PC-3 (cell line): ENCODE results near the gene RND2. TPM values are rescaled to one million over a fixed set of nuclear protein-coding genes. Genes with fewer than 3 reads are reported as not detected.

Source experiments
- ATAC-seq: fragments of 200-7000 bp; cut with Tn5 transposase; 2 replicates; pipeline ENCODE4 v1.9.1; 2020; ENCODE audit warnings: mild to moderate bottlenecking, moderate library complexity
- BruUV-seq: library from RNA; stranded (reverse); fragments of 400-500 nt; replicated peaks from 2 replicates; lab custom pipeline; 2021; lab: Mats Ljungman, UMichigan
- CTCF ChIA-PET: fragments of 300-600 bp; sonication (Branson Sonifier 250); formaldehyde crosslinking; loops from one replicate; lab custom pipeline; 2022; ENCODE audit warnings: antibody characterized with exemption; lab: Charles Lee
- POLR2A ChIA-PET: fragments of 300-600 bp; sonication (Branson Sonifier 250); formaldehyde crosslinking; loops from one replicate; lab custom pipeline; 2022; ENCODE audit warnings: antibody characterized with exemption; ENCODE audit not compliant: unreplicated experiment; lab: Charles Lee
- DNase-seq: peaks from one replicate; pipeline ENCODE4 v3.0.0-alpha.2; 2015
- H2AFZ ChIP-seq: fragments of 300-600 bp; sonication (generic); 2 replicates; pipeline ENCODE4 v1.6.0; 2016; ENCODE audit warnings: antibody characterized with exemption, low read length
- H3F3A ChIP-seq: fragments of 300-600 bp; sonication (generic); one replicate; pipeline ENCODE4 v1.6.0; 2017; ENCODE audit warnings: antibody characterized with exemption, low read length, control low read depth, mild to moderate bottlenecking; ENCODE audit not compliant: unreplicated experiment
- H3K27ac ChIP-seq: fragments of 300-600 bp; sonication (generic); 2 replicates; pipeline ENCODE4 v1.5.1; 2016; ENCODE audit warnings: mild to moderate bottlenecking, low read length
- H3K27me3 ChIP-seq: fragments of 300-600 bp; sonication (generic); 2 replicates; pipeline ENCODE4 v1.6.1; 2016; ENCODE audit warnings: low read length, mixed read lengths
- H3K36me3 ChIP-seq: fragments of 300-600 bp; sonication (generic); 2 replicates; pipeline ENCODE4 v1.6.1; 2016; ENCODE audit warnings: low read depth, mixed run types, low read length, mixed read lengths
- H3K4me1 ChIP-seq: fragments of 300-600 bp; sonication (generic); 2 replicates; pipeline ENCODE4 v1.5.1; 2016; ENCODE audit warnings: low read length; ENCODE audit not compliant: insufficient read depth
- H3K4me2 ChIP-seq: fragments of 300-600 bp; sonication (generic); 2 replicates; pipeline ENCODE4 v1.6.0; 2016; ENCODE audit warnings: low read length
- H3K4me3 ChIP-seq: fragments of 300-600 bp; sonication (generic); 2 replicates; pipeline ENCODE4 v1.5.1; 2016; ENCODE audit warnings: mild to moderate bottlenecking, low read length, mixed read lengths
- H3K79me2 ChIP-seq: fragments of 300-600 bp; sonication (generic); 2 replicates; pipeline ENCODE4 v1.6.1; 2017; ENCODE audit warnings: low read length, mixed read lengths
- H3K9ac ChIP-seq: fragments of 300-600 bp; sonication (generic); 2 replicates; pipeline ENCODE4 v1.6.0; 2016; ENCODE audit warnings: mild to moderate bottlenecking, low read length
- H3K9me2 ChIP-seq: fragments of 300-600 bp; sonication (generic); replicated peaks from 2 replicates; pipeline ENCODE4 v1.6.1; 2016; ENCODE audit warnings: mixed run types, low read length, mixed read lengths
- H3K9me3 ChIP-seq: fragments of 300-600 bp; sonication (generic); 2 replicates; pipeline ENCODE4 v1.6.1; 2016; ENCODE audit warnings: low read length, mixed read lengths
- H4K20me1 ChIP-seq: fragments of 300-600 bp; sonication (generic); 2 replicates; pipeline ENCODE4 v1.6.1; 2016; ENCODE audit warnings: low read length, mixed read lengths
- CTCF ChIP-seq: fragments of 300-600 bp; sonication (generic); conservative IDR thresholded peaks from 2 replicates; pipeline ENCODE4 v1.5.1; 2017; ENCODE audit warnings: antibody characterized with exemption, low read depth, mild to moderate bottlenecking, low read length
- EZH2 ChIP-seq: fragments of 300-600 bp; sonication (generic); IDR thresholded peaks from one replicate; pipeline ENCODE4 v1.6.1; 2017; ENCODE audit warnings: antibody characterized with exemption, mild to moderate bottlenecking, low read length; ENCODE audit not compliant: unreplicated experiment
- EZH2phosphoT487 ChIP-seq: fragments of 300-600 bp; sonication (generic); IDR thresholded peaks from 2 replicates; pipeline ENCODE4 v1.6.1; 2018; ENCODE audit warnings: mild to moderate bottlenecking, antibody characterized with exemption, low read length, borderline replicate concordance
- intact Hi-C: fragments of 100-400 bp; cut with micrococcal nuclease; formaldehyde crosslinking; loops from 2 replicates; pipeline ENCODE4 v1.9.0; 2023
- total RNA-seq: library from RNA; depleted of rRNA; stranded (reverse); fragments of >200 nt; gene quantifications from 2 replicates; pipeline ENCODE4 v1.2.3, GENCODE V29; 2014

Gene RND2
- total RNA-seq, 1 experiment from 2014 or later, result 0.29 TPM

DNA sequence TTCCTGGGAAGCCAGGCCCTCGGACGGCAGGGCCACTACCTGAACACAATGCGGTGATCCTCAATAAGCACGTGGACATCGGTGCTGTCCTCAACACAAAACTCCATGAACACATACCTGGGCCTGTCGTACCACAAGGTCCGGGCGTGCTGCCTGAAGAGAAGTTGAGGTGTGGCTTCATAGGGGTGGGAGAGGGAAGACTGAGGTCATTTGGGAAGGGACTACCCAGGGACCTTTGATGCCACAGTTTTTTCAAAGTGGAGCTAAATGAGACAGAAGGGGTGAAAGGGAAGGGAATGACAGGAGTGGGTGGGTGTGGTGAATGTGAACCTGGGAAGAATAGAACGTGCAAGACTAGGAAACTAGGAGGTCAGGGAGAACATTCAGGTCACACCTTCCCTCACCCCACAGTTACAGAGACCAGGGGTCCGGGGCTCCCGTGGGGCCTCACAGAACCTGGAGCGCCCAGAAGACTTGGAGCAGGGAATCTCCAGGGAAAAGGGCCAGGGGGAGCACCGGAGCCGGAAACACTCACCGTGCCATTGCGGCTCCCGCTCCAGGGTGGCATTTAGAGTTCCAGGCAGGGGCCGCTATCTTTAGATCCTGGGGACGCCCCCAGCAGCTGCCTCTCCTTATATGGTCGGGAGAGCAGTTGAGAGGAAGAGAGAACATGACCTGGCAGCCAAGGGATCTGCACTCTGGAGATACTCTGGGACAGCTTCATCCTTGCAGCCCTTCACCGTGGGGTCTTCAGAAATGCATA is 45.3 kb upstream of the RND2 start, which contains the start of gene PTGES3L:
Gene PTGES3L (minus strand): TSS at position 570 of the 763 bp plus-strand sequence. CDS start 27 bp downstream, at position 543.
- peak within 1 kb of the TSS; percentile 82 for H3K27ac ChIP-seq
- intact Hi-C loops, result no loop called here
- no peaks in the 10 kb centered on the region for H3K9me2 ChIP-seq
- H3F3A ChIP-seq, result no peaks in the 10 kb centered on the region
- peak; percentile 51 for ATAC-seq
- BruUV-seq, result TSS peak; percentile 78
- H3K9ac ChIP-seq, result peak within 1 kb of the TSS; percentile 91
- no peaks in the 10 kb centered on the region for H3K36me3 ChIP-seq
- peak; percentile 27 for DNase-seq
- no peaks in the 10 kb centered on the region for H4K20me1 ChIP-seq
- H3K4me2 ChIP-seq, result peak within 1 kb of the TSS; percentile 100
- H2AFZ ChIP-seq, result peak within 1 kb of the TSS; percentile 86
- peaks cover 18% of the 10 kb centered on the region for H3K4me1 ChIP-seq
- TF ChIP-seq EZH2phosphoT487 (no peak), EZH2 (no peak)
- no peaks in the 10 kb centered on the region for H3K9me3 ChIP-seq
- no peaks in the 10 kb centered on the region for H3K27me3 ChIP-seq
- peaks cover 54% of the 10 kb centered on the region for H3K79me2 ChIP-seq
- peak within 1 kb of the TSS; percentile 99 for H3K4me3 ChIP-seq
- CTCF ChIA-PET, result interaction anchor here (0.9 kb wide), 1 partner anchor 18 kb away, joined by 3 read pairs; the partner anchor contains the start of gene RPL27
- POLR2A ChIA-PET, result interaction anchor here (0.6 kb wide), 1 partner anchor 147 kb away, joined by 3 read pairs; no protein-coding TSS in a partner anchor

- Histone ChIP-seq H3K9ac (peak within 1 kb of the TSS; percentile 91), H3K79me2 (peaks cover 60% of the 10 kb centered on the region), H3K27ac (peak within 1 kb of the TSS; percentile 82), H3K9me3 (no peaks in the 10 kb centered on the region), H3K4me1 (peaks cover 18% of the 10 kb centered on the region), H3F3A (no peaks in the 10 kb centered on the region), H3K27me3 (no peaks in the 10 kb centered on the region), H3K9me2 (no peaks in the 10 kb centered on the region), H3K36me3 (no peaks in the 10 kb centered on the region), H2AFZ (peak within 1 kb of the TSS; percentile 86), H3K4me2 (peak within 1 kb of the TSS; percentile 100), H4K20me1 (no peaks in the 10 kb centered on the region), H3K4me3 (peak within 1 kb of the TSS; percentile 99)
- ChIA-PET CTCF (interaction anchor here (0.9 kb wide), 1 partner anchor 18 kb away, joined by 3 read pairs; the partner anchor contains the start of gene RPL27), POLR2A (no interaction called here)
- DNase-seq, result peak; percentile 83
- BruUV-seq, result no TSS peak
- intact Hi-C loops, result no loop called here
- ATAC-seq, result peak; percentile 80
- TF ChIP-seq EZH2phosphoT487 (no peak), CTCF (no peak), EZH2 (no peak)
Measured at GRCh38 chr17:42980274-42980765, 44.7 kb upstream of the RND2 start, which contains the start of gene RUNDC1. TSS of gene RUNDC1 (plus strand) at chr17:42980565. CDS start at chr17:42980577, 12 bp downstream.

DNA sequence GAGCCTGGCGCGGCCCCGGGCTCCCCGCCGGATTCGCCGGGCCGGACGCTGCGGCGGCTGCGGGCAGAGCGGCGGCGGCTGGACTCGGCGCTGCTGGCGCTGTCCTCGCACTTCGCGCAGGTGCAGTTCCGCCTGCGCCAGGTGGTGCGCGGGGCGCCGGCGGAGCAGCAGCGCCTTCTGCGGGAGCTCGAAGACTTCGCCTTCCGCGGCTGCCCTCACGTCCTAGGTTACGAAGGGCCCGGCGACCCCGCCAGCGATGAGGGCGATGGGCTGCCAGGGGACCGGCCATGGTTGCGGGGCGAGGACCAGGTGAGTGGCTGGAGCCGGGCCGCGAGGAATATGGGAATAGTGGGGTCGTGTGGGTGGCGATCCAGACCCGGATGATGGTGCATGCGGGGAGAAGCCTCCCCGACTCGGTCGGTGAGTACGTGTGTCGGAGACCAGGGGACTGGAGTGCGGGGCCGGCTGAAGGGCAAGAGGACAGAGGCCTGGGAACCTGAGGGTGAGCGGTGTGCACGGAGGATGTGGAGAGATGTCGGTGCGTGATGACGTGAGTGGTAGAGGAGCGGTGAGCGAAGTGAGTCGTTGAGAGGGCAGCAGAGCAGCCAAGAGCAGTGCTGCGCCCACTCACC is 44.1 kb upstream of the RND2 start:
- no TSS peak for BruUV-seq
- H2AFZ ChIP-seq, result peak overlapping the region; percentile 86
- no peaks in the 10 kb centered on the region for H4K20me1 ChIP-seq
- peaks cover 65% of the 10 kb centered on the region for H3K79me2 ChIP-seq
- H3K4me2 ChIP-seq, result peak overlapping the region; percentile 100
- H3K27ac ChIP-seq, result peak overlapping the region; percentile 82
- H3K9ac ChIP-seq, result peak overlapping the region; percentile 91
- ChIA-PET POLR2A (no interaction called here), CTCF (interaction anchor here (0.6 to 0.9 kb wide), 2 partner anchors 17 to 126 kb away, joined by 3 to 6 read pairs; partner anchors contain the start of gene RPL27)
- no peaks in the 10 kb centered on the region for H3K36me3 ChIP-seq
- H3K9me2 ChIP-seq, result no peaks in the 10 kb centered on the region
- no peaks in the 10 kb centered on the region for H3F3A ChIP-seq
- no peaks in the 10 kb centered on the region for H3K27me3 ChIP-seq
- H3K9me3 ChIP-seq, result no peaks in the 10 kb centered on the region
- ATAC-seq (peak; percentile 67), DNase-seq (peak; percentile 62)
- no peak for TF ChIP-seq EZH2
- TF ChIP-seq EZH2phosphoT487, result no peak
- TF ChIP-seq CTCF, result no peak
- H3K4me3 ChIP-seq, result peak overlapping the region; percentile 99
- peaks cover 18% of the 10 kb centered on the region for H3K4me1 ChIP-seq
- intact Hi-C loops, result no loop called here
